Activated CD4-positive, CD25-positive, alpha-beta regulatory T cell treated with anti-CD3 and anti-CD28 coated beads, Interleukin-2, amount 50 U/mL, for 24 hours (primary cell): ENCODE data around the gene VWA3A.

Experiments used
- ATAC-seq, 2 donors: fragments of 150-1000 bp; cut with Tn5 transposase; one replicate each; pipeline ENCODE4 v1.10.0; 2021; ENCODE audit warnings: mild to moderate bottlenecking in 1 of 2, moderate library complexity in 1 of 2

Gene VWA3A

DNA sequence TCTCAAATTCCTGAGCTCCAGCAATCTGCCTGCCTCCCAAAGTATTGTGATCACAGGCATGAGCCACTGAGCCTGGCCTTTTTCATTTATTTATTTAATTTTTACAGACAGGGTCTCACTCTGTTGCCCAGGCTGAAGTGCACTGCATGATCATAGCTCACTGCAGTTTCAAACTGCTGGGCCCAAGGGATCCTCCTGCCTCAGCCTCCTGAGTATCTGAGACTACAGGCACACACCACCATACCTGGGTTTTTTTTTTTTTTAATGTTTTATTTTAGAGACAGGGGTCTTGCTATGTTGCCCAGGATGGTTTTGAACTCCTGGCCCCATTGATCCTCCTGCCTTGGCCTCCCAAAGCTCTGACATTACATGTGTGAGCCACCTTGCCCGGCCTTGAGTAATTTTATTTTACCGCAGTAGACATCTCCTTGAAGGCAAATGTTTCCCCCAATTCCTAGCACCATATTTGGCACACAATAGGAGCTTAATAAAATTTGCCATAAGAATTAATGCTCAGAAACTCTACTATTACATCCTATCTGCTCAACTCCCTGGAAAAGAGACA lies 111.8 kb downstream of the VWA3A start:
- ATAC-seq = no peak

- no peak for ATAC-seq
Observed at GRCh38 chr16:22205577-22206012, 113.3 kb downstream of the VWA3A start.

- peak; percentile 84 to 88 for ATAC-seq
Observed at GRCh38 chr16:22206013-22206841, 113.9 kb downstream of the VWA3A start, which contains the start of gene EEF2K. EEF2K (plus strand) TSS chr16:22206278; CDS start chr16:22225730, 19,452 bp downstream.
